Tibial nerve (tissue), 4 donors: Measurements from ENCODE around the gene FRYL.

Experiments
- CTCF ChIP-seq, 5 experiments: fragments of 200-600 bp in 3 of 5; fragments of 450-650 bp in 2 of 5; sonication (generic) in 3 of 5; IDR thresholded peaks; one replicate each; pipeline ENCODE4 v1.5.1; 2016 to 2019; ENCODE audit warnings: antibody characterized with exemption in 5 of 5, mild to moderate bottlenecking in 3 of 5, moderate library complexity in 2 of 5
- EP300 ChIP-seq, 2 donors: sonication (generic); formaldehyde crosslinking; IDR thresholded peaks; one replicate each; pipeline ENCODE4 v1.6.1; 2017; ENCODE audit warnings: antibody characterized with exemption in 2 of 2, mild to moderate bottlenecking in 1 of 2
- POLR2A ChIP-seq, 2 donors: fragments of 450-650 bp; IDR thresholded peaks; one replicate each; pipeline ENCODE4 v1.6.1; 2017; ENCODE audit warnings: antibody characterized with exemption in 2 of 2, mild to moderate bottlenecking in 2 of 2, moderate library complexity in 2 of 2

- TF ChIP-seq CTCF (IDR thresholded peaks at IDR 0.05), result no peak
- TF ChIP-seq POLR2A (IDR thresholded peaks at IDR 0.05), result no peak
- no peak for TF ChIP-seq EP300 (IDR thresholded peaks at IDR 0.05)
Measured at GRCh38 chr4:48491514-48492176, 288.4 kb downstream of the FRYL start.
